ENCODE data around the gene CNNM4.

The CNNM4 gene

GRCh38 chr2:96768083-96768561 lies 7.4 kb downstream of the CNNM4 start:
- H3K4me3 Mint-ChIP-seq, result no peak overlapping the region
- H3K9me3 Mint-ChIP-seq, result no peaks in the 10 kb centered on the region
- no peak overlapping the region for H3K27ac Mint-ChIP-seq
- H3K4me1 Mint-ChIP-seq (ENCODE audit: low read depth), result peaks cover 31% of the 10 kb centered on the region
- H3K36me3 Mint-ChIP-seq (ENCODE audit: low read depth), result peaks cover 12% of the 10 kb centered on the region
- no peaks in the 10 kb centered on the region for H3K27me3 Mint-ChIP-seq (ENCODE audit: low read depth)

DNA sequence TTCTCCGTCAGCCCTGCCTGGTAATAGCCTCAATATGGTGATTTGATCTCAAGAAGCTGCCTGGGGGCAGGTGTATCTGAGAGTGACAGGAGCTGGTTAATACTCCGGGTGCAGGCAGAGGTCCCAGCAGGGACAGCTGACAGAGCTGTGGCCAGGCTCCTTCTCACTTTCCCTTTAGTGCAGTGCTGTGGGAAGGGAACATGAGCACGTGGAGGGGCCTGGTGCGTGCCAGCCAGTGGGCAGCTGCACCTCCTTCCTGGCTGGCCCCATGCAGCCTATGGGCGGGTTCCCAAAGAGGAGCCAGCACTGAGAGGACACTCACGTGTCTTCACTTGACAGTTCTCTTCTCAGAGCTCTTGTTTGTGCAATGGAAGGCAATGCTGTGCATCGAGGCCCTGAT lies 9.1 kb downstream of the CNNM4 start:
- Mint-ChIP-seq H3K27me3 (ENCODE audit: low read depth) (no peaks in the 10 kb centered on the region), H3K4me3 (no peak overlapping the region), H3K27ac (no peak overlapping the region), H3K36me3 (ENCODE audit: low read depth) (peaks cover 12% of the 10 kb centered on the region), H3K4me1 (ENCODE audit: low read depth) (peaks cover 22% of the 10 kb centered on the region), H3K9me3 (no peaks in the 10 kb centered on the region)

DNA sequence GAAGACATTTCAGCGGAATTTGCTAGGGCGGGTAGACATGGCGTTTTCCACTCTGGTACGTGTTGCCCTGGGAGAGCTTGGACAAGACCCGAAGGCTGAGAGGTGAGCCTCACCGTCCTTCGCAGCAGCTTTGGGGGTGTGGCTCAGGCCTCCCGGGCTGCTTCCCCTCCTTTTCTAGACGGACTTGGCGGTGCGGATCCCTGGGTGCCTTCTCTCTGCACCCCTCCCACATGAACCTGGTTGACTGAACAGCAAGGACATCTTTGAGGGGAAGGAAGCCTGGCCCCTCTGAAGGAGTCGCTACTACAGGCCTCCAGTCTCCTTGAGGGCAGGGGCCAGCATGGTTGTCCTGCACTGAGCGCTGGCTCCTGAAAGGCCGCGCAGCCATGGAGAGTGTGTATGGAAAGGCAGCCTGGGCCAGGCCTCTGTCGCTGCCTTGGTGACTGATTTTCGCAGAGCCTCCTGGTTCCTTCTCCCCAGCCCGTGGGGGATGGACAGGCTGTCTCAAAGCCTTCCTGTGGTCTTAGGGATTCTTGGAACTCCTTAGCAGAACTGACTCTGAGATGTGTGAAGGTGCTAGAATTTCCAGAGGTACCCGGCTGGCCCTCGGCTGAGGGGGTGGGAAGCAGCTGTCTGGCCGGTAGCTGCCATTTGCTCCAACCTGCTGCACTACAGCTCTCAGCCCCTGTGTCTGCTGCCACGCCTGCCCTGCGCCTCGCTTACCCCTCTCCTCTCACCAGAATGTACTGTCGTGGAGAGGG lies 9.9 kb downstream of the CNNM4 start:
- Mint-ChIP-seq H3K27ac (no peak overlapping the region), H3K4me1 (ENCODE audit: low read depth) (peaks cover 27% of the 10 kb centered on the region), H3K4me3 (no peak overlapping the region)

GRCh38 chr2:96771796-96772618 lies 11.3 kb downstream of the CNNM4 start:
- Mint-ChIP-seq H3K4me1 (ENCODE audit: low read depth) (peaks cover 24% of the 10 kb centered on the region), H3K27ac (no peak overlapping the region), H3K9me3 (no peaks in the 10 kb centered on the region), H3K36me3 (ENCODE audit: low read depth) (peaks cover 8% of the 10 kb centered on the region), H3K4me3 (peak overlapping the region; percentile 53), H3K27me3 (ENCODE audit: low read depth) (no peaks in the 10 kb centered on the region)

More for the DNA sequence above, 9.9 kb downstream of the CNNM4 start:
- Mint-ChIP-seq H3K27me3 (ENCODE audit: low read depth) (no peaks in the 10 kb centered on the region), H3K9me3 (no peaks in the 10 kb centered on the region), H3K36me3 (ENCODE audit: low read depth) (peaks cover 12% of the 10 kb centered on the region)

DNA sequence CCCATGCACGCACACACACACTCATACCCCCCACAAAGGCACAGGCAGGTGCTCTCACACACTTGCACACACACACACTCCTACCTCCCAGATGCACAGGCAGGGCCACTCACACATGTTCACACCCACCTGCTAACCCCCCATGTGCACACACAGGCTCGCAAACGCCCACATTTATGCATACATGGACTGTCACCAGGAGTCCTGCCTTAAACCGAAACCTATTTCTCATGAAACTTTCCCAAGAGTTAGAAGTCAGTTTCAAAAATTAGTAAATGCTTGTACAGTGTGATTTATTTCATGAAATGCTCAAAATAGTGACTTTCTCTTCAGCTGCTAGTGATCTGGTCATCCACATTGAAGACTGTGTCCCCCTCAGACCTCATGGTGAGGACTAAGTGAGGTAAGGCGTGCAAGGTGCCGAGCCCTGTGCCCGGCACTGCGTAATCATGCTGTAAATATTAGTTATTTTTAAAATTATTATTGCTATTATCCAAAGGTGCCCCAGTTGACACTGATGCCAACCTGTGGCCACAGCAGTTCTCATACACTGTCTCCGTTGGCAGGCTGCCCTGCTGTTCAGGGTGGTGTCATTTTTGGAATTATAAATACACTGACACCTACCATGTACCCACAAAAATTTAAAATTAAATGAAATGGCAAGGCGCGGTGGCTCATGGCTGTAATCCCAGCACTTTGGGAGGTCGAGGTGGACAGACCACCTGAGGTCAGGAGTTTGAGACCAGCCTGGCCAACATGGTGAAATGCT lies 12.4 kb downstream of the CNNM4 start:
- Mint-ChIP-seq H3K27ac (peak overlapping the region; percentile 45), H3K4me3 (no peak overlapping the region), H3K27me3 (ENCODE audit: low read depth) (no peaks in the 10 kb centered on the region), H3K36me3 (ENCODE audit: low read depth) (peaks cover 8% of the 10 kb centered on the region), H3K9me3 (no peaks in the 10 kb centered on the region), H3K4me1 (ENCODE audit: low read depth) (peaks cover 24% of the 10 kb centered on the region)

DNA sequence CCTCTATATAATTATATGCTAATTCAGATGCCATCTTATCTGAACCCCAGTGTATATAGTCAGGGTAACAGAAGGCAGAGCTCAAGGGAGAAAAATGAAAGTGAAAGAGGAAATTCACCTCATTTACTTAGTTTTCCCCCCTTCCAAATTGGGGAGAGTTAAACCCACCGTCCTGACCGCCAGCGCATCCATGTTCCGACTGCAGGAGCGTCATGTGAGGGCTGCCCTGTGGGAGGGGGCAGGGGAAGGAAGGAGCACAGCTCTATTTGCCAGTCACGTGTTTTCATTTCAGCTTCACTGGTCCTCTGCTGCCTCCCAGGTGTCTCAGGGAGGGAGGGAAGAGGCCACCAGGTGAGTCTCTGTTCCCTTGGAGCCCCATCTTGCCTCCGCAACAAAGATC lies 13.2 kb downstream of the CNNM4 start:
- H3K9me3 Mint-ChIP-seq, result no peaks in the 10 kb centered on the region

DNA sequence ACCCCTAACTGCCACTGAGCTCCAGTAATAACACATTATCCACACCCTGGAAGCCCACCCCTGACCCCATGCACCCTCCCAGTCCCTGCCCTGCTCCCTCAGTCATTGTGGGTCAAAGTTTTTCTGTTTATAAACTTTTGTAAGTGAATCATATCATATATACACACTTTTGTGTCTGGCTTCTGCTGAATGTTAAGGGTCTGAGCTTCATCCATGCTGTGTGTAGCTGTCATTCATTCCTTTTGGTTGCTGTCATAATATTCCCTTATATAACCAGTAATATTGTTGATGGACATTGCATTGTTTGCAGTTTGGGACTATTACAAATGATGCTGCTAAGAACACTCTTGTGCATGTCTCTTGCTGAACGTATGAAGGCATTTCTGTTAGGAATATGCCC lies 14.5 kb downstream of the CNNM4 start:
- H3K36me3 Mint-ChIP-seq (ENCODE audit: low read depth), result peaks cover 8% of the 10 kb centered on the region

More for the DNA sequence above, 13.2 kb downstream of the CNNM4 start:
- H3K27ac Mint-ChIP-seq, result peak overlapping the region; percentile 90
- H3K27me3 Mint-ChIP-seq (ENCODE audit: low read depth), result no peaks in the 10 kb centered on the region
- peak overlapping the region; percentile 81 for H3K4me3 Mint-ChIP-seq
- peaks cover 22% of the 10 kb centered on the region for H3K4me1 Mint-ChIP-seq (ENCODE audit: low read depth)
- H3K36me3 Mint-ChIP-seq (ENCODE audit: low read depth), result peaks cover 8% of the 10 kb centered on the region

GRCh38 chr2:96783388-96783787 lies 22.7 kb downstream of the CNNM4 start:
- Mint-ChIP-seq H3K4me1 (ENCODE audit: low read depth) (no peaks in the 10 kb centered on the region), H3K4me3 (no peak overlapping the region), H3K36me3 (ENCODE audit: low read depth) (peaks cover 1% of the 10 kb centered on the region), H3K27me3 (ENCODE audit: low read depth) (no peaks in the 10 kb centered on the region), H3K9me3 (no peaks in the 10 kb centered on the region), H3K27ac (no peak overlapping the region)

More for the DNA sequence above, 14.5 kb downstream of the CNNM4 start:
- Mint-ChIP-seq H3K4me1 (ENCODE audit: low read depth) (peaks cover 22% of the 10 kb centered on the region), H3K27ac (no peak overlapping the region), H3K27me3 (ENCODE audit: low read depth) (no peaks in the 10 kb centered on the region), H3K4me3 (no peak overlapping the region), H3K9me3 (no peaks in the 10 kb centered on the region)

- Mint-ChIP-seq H3K4me3 (no peak overlapping the region), H3K4me1 (ENCODE audit: low read depth) (no peaks in the 10 kb centered on the region), H3K27ac (no peak overlapping the region), H3K27me3 (ENCODE audit: low read depth) (no peaks in the 10 kb centered on the region), H3K36me3 (ENCODE audit: low read depth) (peaks cover 1% of the 10 kb centered on the region), H3K9me3 (no peaks in the 10 kb centered on the region)
Measured at GRCh38 chr2:96787411-96787810, 26.7 kb downstream of the CNNM4 start.

GRCh38 chr2:96788442-96789244 lies 27.9 kb downstream of the CNNM4 start:
- no peak overlapping the region for H3K27ac Mint-ChIP-seq
- H3K27me3 Mint-ChIP-seq (ENCODE audit: low read depth), result no peaks in the 10 kb centered on the region
- H3K36me3 Mint-ChIP-seq (ENCODE audit: low read depth), result peaks cover 1% of the 10 kb centered on the region
- no peaks in the 10 kb centered on the region for H3K4me1 Mint-ChIP-seq (ENCODE audit: low read depth)
- no peak overlapping the region for H3K4me3 Mint-ChIP-seq
- no peaks in the 10 kb centered on the region for H3K9me3 Mint-ChIP-seq

- peaks cover 1% of the 10 kb centered on the region for H3K36me3 Mint-ChIP-seq (ENCODE audit: low read depth)
- no peak overlapping the region for H3K4me3 Mint-ChIP-seq
- no peaks in the 10 kb centered on the region for H3K27me3 Mint-ChIP-seq (ENCODE audit: low read depth)
- H3K4me1 Mint-ChIP-seq (ENCODE audit: low read depth), result no peaks in the 10 kb centered on the region
- no peak overlapping the region for H3K27ac Mint-ChIP-seq
- H3K9me3 Mint-ChIP-seq, result no peaks in the 10 kb centered on the region
Measured at GRCh38 chr2:96789245-96789617, 28.5 kb downstream of the CNNM4 start.

DNA sequence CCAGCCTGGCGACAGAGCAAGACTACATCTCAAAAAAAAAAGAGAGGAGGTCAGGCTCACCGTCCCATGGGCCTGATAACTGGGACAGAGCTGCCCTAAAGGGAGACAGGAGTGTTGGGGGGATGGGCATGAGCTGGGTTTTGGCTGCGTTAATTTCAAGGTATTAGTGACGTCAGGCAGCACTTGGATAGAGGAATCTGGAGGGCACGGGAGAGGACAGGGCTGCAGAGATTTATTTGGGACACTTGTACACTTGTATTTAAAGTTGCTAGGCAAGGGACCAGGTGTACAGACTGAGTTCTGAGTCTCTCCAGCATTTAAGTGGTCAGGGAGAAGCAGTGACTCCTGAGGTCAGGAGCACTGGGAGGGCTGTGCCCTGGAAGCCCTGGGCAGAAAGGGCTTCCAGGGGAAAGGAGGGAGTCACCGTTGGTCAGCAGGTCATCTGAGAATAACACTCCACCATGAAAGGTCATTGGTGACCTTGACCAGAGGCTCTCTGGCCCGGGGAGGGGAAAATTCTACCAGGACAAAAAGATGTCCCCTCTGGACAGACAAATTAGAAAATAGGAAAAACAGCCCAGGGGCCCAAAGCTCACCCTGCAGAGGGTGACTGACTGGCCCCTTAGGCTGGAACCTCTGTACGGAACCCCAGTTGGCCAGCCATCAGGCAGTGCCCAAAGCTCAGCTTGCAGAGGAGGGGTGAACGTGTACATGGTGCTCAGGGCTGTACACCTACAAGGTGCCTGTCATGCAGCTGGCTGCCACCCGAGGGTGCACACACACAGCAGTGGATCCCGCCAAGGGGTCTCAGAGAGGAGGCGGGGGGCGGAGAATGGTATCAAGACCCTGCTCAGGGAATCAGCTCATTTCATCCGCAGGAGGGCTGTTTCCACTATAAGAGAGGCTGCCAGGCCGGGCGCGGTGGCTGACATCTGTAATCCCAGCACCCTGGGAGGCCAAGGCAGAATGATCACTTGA lies 32.4 kb downstream of the CNNM4 start:
- Mint-ChIP-seq H3K27me3 (ENCODE audit: low read depth) (no peaks in the 10 kb centered on the region), H3K4me1 (ENCODE audit: low read depth) (no peaks in the 10 kb centered on the region), H3K9me3 (no peaks in the 10 kb centered on the region), H3K36me3 (ENCODE audit: low read depth) (no peaks in the 10 kb centered on the region), H3K4me3 (no peak overlapping the region), H3K27ac (no peak overlapping the region)

GRCh38 chr2:96795076-96795475 lies 34.4 kb downstream of the CNNM4 start:
- H3K36me3 Mint-ChIP-seq (ENCODE audit: low read depth), result peaks cover 4% of the 10 kb centered on the region
- no peak overlapping the region for H3K4me3 Mint-ChIP-seq
- H3K4me1 Mint-ChIP-seq (ENCODE audit: low read depth), result no peaks in the 10 kb centered on the region
- no peak overlapping the region for H3K27ac Mint-ChIP-seq
- H3K27me3 Mint-ChIP-seq (ENCODE audit: low read depth), result no peaks in the 10 kb centered on the region
- no peaks in the 10 kb centered on the region for H3K9me3 Mint-ChIP-seq

Data from T-helper 1 cell treated with Interleukin-12 subunit alpha and Interleukin-12 subunit beta and Interleukin-4 antibody, amounts not matched to agents 30 μg/mL and 1 μg/mL, for 36 hours (primary cell).